Suppressor macrophage (primary cell): ENCODE results near the gene DRD2.

ENCODE experiments used
- DNase-seq, 4 experiments: peaks; one replicate each; pipeline ENCODE4 v3.0.0-alpha.2; 2020 to 2022

DRD2 gene

DNA sequence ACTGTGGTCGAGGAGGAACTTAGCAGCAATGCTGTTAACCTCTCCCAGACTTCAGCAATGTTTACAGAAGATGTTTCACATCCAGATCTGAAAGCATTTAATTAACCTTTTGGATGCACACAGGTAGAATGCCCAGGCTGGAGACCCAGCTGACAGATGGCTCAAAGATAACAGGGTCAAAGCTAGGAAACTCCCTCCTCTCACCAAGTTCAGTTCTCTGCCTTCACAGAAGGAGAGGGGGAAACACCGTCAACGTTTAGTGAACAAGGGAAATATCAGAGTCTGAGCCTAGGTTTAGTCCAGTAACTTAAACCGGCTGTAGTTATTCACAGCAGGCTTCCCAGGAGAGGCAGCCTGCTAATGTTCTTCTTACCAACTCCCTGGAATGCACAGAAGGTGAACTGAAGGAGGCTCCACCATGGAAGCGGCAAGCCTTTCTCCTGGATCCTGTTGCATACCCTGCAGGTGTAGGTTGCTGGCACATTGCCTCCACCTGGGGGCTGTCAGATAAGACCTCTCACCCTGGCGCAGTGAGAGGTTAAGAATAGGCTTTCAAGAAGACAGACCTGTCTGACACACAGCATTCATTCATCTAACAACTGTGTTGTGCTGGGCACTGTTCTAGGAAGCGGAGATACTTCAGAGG lies 111.1 kb downstream of the DRD2 start:
- no peak for DNase-seq

DNA sequence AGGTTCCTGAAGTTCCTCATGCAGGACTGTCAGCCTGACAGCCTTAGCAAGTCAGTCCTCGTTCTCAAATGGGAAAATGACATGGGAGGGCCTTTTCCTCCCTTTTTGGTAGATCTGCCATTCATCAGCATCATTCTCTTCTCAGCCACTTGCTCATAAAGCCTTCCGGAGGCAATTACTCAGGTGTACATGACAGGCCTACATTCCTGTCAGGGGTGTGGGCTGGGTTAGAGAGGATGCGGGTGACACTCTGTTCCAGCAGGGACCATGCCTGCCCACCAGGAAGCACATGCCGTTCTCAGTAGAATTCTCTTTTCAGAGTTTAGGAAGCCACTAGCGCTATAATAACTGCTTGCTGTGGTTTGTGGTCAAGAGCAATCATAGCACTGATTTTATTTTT lies 111.8 kb downstream of the DRD2 start:
- DNase-seq = no peak
